Lower lobe of right lung (tissue), 2 donors: ENCODE measurements around the gene POLR1C. TPM values are rescaled to one million over a fixed set of nuclear protein-coding genes. Genes with fewer than 3 reads are reported as not detected.

Experiments used
- ATAC-seq, 2 donors: fragments of 200-7000 bp; cut with Tn5 transposase; one replicate each; pipeline ENCODE4 v1.9.1; 2020 to 2022; ENCODE audit warnings: mild to moderate bottlenecking in 2 of 2, moderate library complexity in 2 of 2
- DNase-seq: peaks from one replicate; pipeline ENCODE4 v3.0.0-alpha.2; 2020
- H3K27ac ChIP-seq: fragments of 200-600 bp; one replicate; pipeline ENCODE4 v1.8.0; 2022
- H3K27me3 ChIP-seq: fragments of 200-600 bp; one replicate; pipeline ENCODE4 v1.8.0; 2022; ENCODE audit warnings: low read depth
- H3K36me3 ChIP-seq: fragments of 200-600 bp; one replicate; pipeline ENCODE4 v1.8.0; 2022; ENCODE audit warnings: mild to moderate bottlenecking
- H3K4me1 ChIP-seq: fragments of 200-600 bp; one replicate; pipeline ENCODE4 v1.8.0; 2022
- H3K4me3 ChIP-seq: fragments of 200-600 bp; one replicate; pipeline ENCODE4 v1.8.0; 2022; ENCODE audit warnings: mild to moderate bottlenecking
- H3K9me3 ChIP-seq: fragments of 200-600 bp; one replicate; pipeline ENCODE4 v1.8.0; 2022
- CTCF ChIP-seq: fragments of 200-600 bp; IDR thresholded peaks from one replicate; pipeline ENCODE4 v1.8.0; 2022; ENCODE audit warnings: antibody characterized with exemption, mild to moderate bottlenecking
- intact Hi-C: fragments of 100-400 bp; cut with DNase I; formaldehyde crosslinking; loops from one replicate; pipeline ENCODE4 v1.11.0; 2022
- total RNA-seq: library from RNA; stranded (reverse); fragmentation: NEBNext Ultra II Directional; extraction: Animal tissue kit (Norgen Biotek cat#: 25700); gene quantifications from one replicate; pipeline ENCODE4 v1.2.1, GENCODE V29; 2021
- donor health status: DM: no; HTN: yes; CAD: no; lungs with severe emphysema.

The POLR1C gene
- total RNA-seq, 1 donor from 2014 or later = 26.1 TPM

GRCh38 chr6:43503443-43503842, 13.4 kb upstream of the POLR1C start:
- Histone ChIP-seq H3K27ac (no peak overlapping the region), H3K36me3 (peaks cover 64% of the 10 kb centered on the region), H3K4me1 (peaks cover 15% of the 10 kb centered on the region), H3K27me3 (peaks cover 6% of the 10 kb centered on the region), H3K4me3 (no peak overlapping the region), H3K9me3 (no peaks in the 10 kb centered on the region)
- DNase-seq (no peak), ATAC-seq (no peak)
- no peak for TF ChIP-seq CTCF
- intact Hi-C loops = no loop called here

GRCh38 chr6:43504756-43505593, 11.9 kb upstream of the POLR1C start:
- no peak for ATAC-seq
- no peak for DNase-seq
- peaks cover 18% of the 10 kb centered on the region for H3K4me1 ChIP-seq
- intact Hi-C loops = no loop called here
- no peak for TF ChIP-seq CTCF
- H3K27ac ChIP-seq = no peak overlapping the region
- H3K27me3 ChIP-seq = peaks cover 17% of the 10 kb centered on the region
- no peak overlapping the region for H3K4me3 ChIP-seq
- H3K36me3 ChIP-seq = peaks cover 49% of the 10 kb centered on the region
- no peaks in the 10 kb centered on the region for H3K9me3 ChIP-seq

GRCh38 chr6:43505718-43506117, 11.2 kb upstream of the POLR1C start:
- Histone ChIP-seq H3K4me1 (peaks cover 18% of the 10 kb centered on the region), H3K4me3 (no peak overlapping the region), H3K9me3 (no peaks in the 10 kb centered on the region), H3K36me3 (peaks cover 43% of the 10 kb centered on the region), H3K27ac (no peak overlapping the region), H3K27me3 (peaks cover 17% of the 10 kb centered on the region)
- no peak for DNase-seq
- ATAC-seq = no peak
- no peak for TF ChIP-seq CTCF
- intact Hi-C loops = no loop called here

- peaks cover 43% of the 10 kb centered on the region for H3K36me3 ChIP-seq
Observed at GRCh38 chr6:43506171-43506570, 10.7 kb upstream of the POLR1C start.

GRCh38 chr6:43506667-43507471, 10.0 kb upstream of the POLR1C start:
- H3K27me3 ChIP-seq = peaks cover 17% of the 10 kb centered on the region
- H3K4me3 ChIP-seq = no peak overlapping the region
- peaks cover 20% of the 10 kb centered on the region for H3K4me1 ChIP-seq
- intact Hi-C loops = no loop called here
- peaks cover 47% of the 10 kb centered on the region for H3K36me3 ChIP-seq
- peak; percentile 97 for TF ChIP-seq CTCF
- ATAC-seq (peak; percentile 69 to 75), DNase-seq (peak; percentile 77)
- no peaks in the 10 kb centered on the region for H3K9me3 ChIP-seq
- no peak overlapping the region for H3K27ac ChIP-seq

More at GRCh38 chr6:43506171-43506570, 10.7 kb upstream of the POLR1C start:
- no peak overlapping the region for H3K27ac ChIP-seq
- H3K27me3 ChIP-seq = peaks cover 17% of the 10 kb centered on the region
- H3K9me3 ChIP-seq = no peaks in the 10 kb centered on the region
- H3K4me1 ChIP-seq = peaks cover 20% of the 10 kb centered on the region
- intact Hi-C loops = no loop called here
- DNase-seq (no peak), ATAC-seq (no peak)
- H3K4me3 ChIP-seq = no peak overlapping the region
- no peak for TF ChIP-seq CTCF
